HG03575 (cell line): ENCODE measurements around the gene WEE2.

Experiments used
- ATAC-seq: cut with Tn5 transposase; IDR thresholded peaks from one replicate; pipeline ENCODE4 v1.9.1; 2021; ENCODE audit not compliant: unreplicated experiment, insufficient number of reproducible peaks, low FRiP score; ENCODE audit errors: extremely low read depth

Gene WEE2

DNA sequence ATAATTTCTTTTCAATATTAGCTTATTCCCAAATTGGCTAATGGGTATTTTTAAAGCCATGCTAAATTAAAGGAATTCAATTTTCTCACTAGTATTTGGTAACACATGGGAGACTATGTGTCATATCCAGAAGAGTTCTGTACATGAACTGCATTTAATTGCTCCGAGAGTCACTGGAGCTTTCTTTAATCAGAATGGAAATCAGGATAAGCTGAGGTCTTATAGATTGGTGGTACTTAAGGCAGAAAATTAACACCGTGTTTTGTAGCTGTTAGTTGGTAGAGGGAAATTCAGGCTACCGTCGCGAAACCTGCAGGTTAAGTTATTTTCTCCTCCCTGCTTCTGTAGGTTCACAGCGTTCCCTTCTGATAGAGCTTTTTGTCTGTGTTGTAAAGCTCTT lies at the start of gene WEE2:
WEE2 (plus strand) TSS at position 3 of the 400 bp plus-strand sequence. CDS start 406 bp downstream, outside the sequence.
- no peak for ATAC-seq

DNA sequence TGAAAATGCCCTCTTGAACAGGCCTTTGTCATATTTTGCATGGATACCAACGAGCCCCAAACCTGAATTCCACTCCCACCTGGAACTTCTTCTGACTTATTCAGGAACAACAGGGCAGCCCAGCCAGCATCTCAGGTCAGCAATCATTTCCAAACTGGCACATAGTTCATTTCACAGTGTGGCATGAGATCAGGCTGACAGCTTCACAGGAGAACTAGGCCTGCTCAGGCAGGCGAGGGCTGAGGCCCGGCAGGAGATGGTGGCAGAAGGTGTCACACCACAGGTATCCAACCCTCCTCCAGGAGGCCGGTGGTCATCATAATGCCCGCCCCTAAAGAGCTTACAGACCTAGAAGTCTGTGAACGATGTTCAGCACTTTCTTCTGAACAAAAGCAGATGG lies 48.7 kb upstream of the WEE2 start:
- ATAC-seq, result no peak

DNA sequence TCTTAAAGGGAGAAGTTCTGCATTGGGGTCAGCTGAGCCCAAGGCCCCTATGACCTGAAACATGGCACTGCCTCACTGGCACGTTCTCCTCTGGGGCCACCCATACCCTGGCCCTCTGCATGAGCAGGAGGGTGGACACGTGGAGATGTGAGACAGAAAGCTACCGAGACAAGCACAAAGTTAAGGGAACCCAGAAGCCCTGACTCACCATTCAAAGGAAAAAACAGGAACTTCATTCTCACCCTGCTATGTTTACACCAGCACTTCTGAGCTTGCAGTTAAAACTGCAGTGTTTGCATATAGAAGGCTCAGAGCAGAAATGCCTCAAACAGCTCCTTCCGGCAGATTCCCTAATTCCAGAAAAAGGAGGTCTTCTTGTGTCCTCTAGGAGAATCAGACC lies 47.9 kb upstream of the WEE2 start:
- ATAC-seq, result no peak

DNA sequence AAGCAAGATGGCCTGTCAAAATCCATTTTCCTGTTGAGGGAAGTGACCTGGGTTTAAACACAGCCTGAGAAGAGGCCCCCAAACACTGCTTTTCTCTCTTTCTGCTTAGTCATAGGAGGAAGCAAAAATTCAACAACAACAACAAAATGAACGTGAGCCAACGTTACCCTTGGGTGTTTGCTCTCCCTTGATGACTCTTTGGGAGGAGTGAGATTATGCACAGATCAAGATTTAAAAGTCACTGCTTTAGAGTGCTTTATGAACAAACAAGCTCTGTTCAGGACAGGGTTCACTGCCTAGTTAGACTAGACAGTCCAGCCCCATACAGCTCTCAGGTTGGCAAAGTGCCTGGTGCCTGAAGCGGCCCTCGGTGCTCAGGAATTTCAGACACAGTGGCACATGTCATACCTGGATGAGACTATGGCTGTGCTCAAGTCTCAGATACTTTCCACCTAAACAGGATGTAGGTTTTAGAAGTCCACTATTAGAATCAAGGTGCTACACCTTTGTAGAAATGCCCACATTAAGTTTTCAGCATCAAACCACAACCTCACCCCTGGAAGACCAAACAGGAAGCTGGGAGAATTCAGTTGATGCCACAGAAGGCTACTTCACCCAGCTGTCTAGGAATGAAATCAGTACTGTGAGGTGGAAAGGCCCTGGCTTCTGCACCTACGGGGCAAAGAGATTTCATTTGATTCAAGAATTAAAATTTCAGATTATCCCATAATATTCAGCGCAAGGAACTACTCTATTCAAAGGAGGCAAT lies 44.9 kb upstream of the WEE2 start:
- ATAC-seq, result no peak

DNA sequence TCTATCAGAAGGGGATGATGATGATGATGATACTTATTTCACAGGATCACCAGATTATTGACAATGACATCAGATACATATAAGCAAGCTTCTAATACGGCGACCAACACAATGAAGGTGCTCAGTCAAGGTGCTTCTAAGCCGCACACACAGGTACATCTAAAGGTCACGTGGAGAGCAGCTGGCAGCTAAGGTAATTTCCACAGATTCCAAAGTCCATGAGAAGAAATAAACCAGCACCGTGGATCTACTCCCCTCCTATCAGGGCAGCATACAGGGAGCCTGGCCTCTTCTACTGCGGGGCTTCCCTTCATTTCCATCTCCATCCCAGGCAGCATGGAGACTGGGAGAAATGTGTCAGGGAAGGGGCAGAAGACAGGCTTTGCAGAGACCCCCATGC lies 43.7 kb upstream of the WEE2 start:
- no peak for ATAC-seq

DNA sequence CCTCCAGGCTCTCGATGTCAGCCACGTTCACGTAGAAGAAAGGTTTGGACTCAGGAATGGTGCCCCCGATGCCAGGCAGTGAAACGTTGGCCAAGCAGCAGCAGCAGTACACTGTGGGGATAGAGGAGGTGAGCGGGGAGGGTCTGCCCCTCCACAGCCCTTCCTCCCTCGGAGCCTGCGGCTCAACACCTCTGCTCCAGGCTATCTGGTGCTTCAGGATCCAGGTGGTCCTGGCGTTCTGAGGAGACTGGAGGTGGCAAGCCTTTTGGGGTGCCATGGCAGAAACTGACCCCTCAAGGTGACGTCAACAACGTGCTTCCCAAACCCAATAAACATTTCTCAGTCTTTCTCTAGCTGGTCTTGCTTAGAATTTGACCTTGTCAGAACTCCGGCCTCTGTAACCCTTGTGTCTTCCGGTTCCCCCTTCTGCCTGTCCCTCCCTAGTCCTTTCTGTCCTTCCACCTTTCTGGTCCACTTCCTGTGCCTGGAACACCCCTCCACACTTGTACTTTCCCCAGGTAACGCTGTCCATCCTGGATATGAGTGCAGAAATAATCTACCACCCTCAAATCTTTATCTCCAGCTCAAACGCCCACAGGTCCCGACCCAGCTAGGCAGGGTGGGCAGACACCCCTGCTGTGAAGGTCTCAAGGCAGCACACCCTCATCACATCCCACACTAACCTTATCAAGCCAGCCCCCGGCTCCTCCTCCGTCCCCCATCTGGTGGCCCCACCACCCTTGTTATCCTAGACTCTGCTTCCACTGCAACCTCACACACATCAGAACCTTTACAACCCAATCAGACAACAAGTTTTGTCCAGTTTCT lies 42.7 kb upstream of the WEE2 start:
- ATAC-seq, result no peak

DNA sequence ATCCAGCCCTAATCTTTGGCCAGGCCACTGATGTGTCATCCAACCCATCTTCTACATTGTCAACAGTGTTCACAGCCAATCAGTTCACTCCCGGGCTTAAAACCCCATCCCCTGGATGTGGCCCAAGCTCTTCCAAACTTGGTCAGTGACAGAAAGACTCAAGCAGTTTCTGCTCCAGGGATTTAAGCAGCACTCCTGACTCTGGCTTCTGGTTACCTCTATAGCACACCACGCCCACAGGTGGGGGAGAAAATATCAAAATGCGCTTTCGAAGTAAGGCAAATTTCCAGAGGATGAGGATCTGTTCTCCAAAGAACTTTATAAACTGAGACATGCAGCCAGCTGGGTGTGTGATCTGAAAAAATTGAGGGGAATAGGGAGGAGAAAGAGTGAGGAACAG lies 42.1 kb upstream of the WEE2 start:
- no peak for ATAC-seq

DNA sequence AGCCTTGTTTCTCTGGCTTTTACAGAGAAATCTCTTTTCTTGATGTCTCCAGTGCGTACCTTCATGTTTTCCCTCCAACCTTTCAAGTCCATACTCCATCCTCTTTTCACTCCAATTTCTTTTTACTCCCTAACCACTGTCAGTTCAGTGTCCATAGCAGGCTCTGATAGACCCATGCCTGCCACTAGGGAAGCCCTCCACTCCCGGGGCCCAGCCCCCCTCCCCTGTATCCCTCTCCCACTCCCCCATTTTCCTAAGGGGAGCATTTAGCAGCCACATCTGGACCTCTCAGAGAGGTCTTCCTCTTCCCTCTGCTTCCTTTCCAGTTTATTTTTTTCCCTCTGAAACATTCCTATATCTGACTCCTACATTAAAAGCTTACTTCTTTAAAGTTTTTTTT lies 39.3 kb upstream of the WEE2 start:
- ATAC-seq, result no peak

DNA sequence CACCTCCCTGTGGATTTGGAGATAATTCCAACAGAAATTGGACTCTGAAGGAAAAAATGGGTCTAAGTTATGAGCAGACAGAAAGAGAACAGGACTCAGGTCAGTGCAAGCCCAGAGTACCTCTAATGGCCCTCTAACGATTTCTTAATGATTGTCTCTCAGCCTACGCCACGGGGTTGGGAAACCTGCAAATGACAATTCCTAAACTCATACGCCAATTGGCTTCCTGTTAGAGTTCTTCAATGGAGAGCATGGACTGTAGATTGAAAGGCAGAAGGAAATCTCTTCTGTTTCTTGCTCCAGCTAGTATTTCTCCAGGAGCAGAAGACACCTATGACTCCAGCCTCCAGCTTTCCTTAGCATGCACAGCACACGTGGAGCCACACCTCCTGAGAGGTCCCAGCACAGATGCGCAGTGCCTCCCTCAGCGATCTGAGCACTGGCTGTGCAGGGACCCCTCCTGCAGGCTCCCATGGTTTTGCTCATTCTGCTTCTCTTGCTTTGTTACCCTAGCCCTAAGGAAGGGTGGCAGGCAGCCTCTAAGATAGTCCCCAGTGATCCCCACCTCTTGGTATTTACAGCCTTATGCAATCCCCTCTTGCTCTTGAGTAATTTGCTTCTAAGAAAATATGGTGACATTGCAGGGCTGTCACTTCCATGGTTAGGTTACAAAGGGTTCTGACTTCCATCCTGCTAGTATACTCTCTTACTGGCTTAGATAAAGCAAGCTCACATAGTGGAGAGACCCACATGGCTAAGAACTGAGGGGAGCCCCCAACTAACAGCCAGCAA lies 36.3 kb upstream of the WEE2 start:
- ATAC-seq, result no peak

DNA sequence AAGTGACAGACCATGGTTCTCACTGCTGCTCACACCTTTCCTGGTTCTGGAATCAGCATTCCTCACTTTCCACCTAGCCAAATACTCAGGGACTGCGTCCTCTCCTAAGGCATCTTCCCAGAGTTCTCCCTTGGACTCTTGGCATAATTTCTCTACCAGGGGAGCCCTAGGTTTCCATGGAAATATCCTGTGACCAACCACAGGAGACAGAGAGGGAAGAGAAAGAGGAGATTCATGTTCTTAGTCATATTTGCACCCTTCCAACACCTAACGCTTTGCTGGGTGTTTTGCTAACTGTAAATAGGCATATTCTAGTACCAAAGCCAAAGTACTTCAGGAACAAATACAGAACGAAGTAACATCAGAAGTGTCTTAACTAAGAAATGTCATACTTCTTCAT lies 34.8 kb upstream of the WEE2 start:
- no peak for ATAC-seq

DNA sequence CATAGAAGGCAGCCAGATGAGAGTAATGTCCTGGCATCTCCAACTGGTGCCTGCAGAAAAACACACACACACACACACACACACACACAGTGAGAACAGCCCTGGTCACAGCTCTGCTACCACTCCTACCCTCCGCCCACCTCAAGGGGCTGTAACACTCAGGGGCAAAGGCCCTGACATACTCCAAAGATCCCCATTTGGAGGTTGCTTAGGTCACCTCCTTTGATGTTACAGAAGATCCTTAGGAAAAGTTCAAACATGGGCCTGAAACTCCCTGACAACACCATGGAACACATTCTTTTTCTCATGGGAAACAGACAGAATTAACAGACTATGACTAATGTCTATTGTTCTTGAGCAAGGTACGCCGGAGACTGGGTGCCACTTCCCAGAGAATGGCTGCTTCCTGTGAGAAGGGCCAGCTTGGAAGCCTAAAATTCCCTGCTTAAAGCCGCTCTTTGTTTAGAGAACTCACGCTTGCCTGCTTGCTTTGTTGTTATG lies 33.9 kb upstream of the WEE2 start:
- no peak for ATAC-seq

DNA sequence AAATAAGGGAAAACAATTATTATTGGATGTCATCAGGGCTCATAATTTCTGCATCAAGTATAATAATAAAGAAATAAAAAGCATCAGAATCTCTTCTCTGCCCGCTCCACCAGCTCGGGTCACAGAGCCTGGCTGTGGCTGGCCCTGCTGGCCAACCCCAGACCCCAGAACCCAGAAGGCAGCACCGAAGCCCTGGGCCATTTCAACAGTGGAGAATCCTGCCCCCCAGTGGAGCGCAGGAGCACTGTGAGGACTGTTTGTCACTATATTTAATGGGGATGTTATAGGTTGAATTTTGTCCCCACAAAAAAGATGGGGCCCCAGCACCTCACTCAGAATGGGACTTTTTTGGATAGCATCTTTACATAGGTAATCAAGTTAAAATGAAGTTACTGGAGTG lies 33.5 kb upstream of the WEE2 start:
- no peak for ATAC-seq

DNA sequence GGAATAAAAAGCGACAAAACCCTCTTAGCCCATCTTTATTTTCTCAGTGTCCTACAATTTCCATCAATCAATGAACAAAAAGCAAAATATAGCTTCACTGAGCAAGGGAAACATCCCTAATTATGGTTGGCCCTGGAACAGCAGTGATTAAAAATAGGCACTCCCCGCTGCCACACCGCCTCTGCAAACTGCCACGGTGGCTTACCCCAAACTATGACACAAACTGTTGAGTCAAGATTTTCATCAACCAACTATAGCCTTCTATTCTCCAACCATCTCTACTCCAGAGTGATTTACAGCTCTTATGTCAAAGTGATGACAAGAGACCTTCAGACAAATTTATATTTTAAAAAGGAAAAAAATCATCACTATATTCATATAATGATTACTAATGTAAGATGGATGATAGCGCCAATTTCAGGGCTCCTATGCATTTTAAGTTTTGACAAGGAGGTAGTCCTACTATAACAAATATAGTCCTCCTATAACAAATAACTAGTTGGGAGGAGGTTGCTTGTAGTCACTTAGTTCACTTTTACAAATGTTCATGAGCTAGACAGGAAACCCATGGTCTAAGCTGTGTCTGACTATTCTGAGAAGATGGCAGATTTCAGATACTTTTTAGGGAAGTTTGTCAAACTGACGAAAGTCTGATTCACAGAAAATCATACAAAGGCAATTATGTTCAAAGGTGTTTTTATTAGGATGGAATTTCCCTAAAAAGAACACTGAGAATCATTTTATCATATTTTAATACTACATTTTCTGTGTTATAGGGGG lies 32.5 kb upstream of the WEE2 start:
- no peak for ATAC-seq

DNA sequence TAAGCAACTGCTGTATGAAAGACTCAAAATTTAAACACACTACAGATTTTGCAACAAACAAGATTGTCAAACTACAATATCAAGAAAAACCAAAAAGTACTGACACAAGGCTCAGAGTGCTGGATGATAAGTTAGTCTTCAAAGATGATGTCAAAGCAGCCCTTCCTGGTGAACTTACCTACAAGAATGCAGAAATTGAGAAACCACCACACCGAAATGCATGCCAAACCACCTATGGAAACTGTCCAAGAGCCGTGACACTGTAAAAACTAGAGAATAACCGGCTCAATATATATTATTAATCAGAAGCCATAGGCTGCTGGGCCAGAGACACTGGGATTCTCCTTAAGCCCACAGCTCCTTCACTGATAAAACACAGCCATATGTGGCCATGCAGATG lies 31.5 kb upstream of the WEE2 start:
- ATAC-seq, result no peak

DNA sequence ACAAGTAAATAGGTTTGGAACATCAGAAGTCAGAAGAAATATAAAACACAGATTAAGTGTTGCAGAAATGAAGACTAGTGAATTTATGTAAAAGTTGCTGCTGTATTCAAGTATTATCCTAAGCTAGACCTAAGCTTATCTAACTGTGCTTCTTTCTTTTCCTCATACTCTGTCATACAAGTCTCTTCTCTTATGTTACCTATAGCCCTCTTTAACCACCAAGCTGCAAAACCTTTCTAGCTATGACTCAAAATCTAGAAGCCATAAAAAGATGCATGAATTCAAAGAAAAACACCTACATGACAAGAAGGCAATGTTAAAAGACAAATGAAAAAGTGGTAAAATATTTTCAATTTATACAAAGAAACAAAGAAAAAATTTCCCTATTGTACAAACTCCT lies 29.1 kb upstream of the WEE2 start:
- ATAC-seq, result no peak

DNA sequence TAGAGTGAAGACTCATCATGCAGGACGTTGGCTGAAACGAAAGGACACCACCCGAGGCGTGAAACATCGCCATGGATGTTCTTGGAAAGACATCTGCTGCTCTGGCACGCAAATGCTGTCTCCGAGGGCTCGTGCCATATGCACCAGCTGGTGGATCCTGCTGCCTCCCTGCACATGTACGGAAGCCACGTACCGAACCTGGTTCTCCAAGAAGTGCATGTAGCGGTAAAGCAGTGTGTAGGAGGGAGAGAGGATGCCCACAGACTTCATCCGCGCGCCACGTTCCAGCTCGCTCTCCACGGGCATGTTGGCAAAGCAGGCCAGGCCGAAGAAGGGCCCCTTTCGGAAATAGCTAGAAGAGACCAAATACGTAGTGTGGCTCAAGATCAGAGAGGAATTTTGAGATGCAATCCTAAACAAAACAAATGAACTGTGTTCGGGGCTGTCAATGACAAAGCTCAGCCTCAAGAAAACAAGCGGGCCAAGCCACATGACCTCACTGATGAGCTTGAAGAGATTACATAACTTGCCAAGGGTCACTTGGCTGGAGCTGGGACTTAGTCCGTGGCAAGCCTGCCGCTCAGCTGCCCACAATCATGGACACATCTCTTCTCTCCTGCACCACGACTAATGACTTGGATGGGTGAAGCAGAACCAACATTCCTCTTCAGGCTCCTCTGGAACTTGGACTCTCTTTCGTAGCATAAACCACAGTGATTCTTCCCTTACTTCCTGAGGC lies 22.7 kb upstream of the WEE2 start:
- ATAC-seq, result no peak

DNA sequence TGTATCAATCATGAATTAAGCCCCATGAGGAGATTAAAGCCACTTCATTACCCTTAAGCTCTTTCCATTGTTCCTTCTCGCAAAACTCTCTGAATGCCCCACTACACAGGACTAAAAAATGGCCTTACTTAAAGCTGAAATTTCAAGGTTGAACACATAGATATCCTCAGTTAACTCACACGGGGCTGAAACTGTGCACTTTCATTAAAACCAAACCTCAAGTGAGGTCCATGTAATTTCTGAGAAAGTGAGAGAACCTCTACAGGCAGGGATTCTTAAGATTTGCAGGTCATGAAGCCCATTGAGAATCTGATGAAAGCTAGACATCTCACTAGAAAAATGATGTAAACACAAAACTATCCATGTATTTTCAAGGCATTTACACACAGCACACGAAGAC lies 22.1 kb upstream of the WEE2 start:
- ATAC-seq, result no peak

DNA sequence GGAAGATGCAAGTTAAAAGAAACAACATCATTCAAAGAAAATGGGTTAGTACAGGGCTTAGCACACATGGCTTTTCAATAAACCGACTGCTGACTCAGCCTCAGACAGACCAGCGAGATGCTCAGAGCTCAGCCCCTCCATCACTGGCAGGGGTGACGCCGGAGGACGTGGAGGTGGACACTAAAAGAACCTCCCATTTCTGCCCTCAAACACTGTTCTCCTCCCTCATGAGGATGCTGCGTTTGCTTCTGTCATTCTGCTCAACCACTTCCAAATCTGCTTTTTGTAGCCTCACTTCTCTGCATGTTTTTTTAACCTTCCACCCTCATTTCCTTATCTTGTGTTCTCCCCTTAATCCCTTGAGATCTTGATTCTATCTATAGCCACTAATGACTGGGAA lies 21.5 kb upstream of the WEE2 start:
- ATAC-seq, result no peak
